ENCODE data around the gene LHFPL3.
"Not testable (repeated sequence)": the region's sequence is repeated elsewhere in the genome, so short reads cannot be mapped to it uniquely, and the experiment has no call there.

The LHFPL3 gene

DNA sequence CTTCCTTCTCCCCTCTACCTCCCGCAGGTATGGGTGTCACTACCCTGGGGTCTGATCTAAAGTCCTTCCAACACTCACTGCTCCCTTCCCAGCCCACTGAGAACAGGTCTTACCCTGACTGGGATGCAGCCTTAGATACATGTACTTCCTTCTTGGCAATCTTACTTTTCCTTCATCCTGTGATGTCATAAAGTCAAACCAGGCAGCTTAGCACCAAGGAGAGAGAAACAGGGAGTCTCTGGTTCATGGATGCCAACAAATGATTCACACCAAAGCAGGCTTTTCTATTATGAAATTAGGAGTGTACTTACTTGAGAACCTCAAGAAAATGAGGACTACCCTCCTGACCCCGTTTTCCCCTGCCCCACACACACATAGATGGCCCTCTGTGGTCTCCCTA is 574.6 kb downstream of the LHFPL3 start:
- DNase-seq, result no peak

DNA sequence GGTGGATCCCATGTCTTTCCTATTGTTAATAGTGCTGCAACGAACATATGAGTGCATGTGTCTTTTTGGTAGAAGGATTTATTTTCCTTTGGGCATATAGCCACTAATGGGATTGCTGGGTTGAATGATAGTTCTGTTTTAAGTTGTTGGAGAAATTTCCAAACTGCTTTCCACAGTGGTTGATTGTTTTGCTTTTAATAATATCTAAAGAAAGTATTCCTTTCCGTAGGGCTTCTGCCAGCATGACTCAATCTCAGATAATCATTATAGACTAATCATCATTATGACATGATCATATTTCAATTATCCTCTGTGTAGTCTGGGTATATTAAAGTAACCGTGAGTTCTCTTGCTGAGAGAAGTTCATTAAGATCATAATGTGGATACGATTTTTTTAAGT is 575.4 kb downstream of the LHFPL3 start:
- DNase-seq, result no peak

DNA sequence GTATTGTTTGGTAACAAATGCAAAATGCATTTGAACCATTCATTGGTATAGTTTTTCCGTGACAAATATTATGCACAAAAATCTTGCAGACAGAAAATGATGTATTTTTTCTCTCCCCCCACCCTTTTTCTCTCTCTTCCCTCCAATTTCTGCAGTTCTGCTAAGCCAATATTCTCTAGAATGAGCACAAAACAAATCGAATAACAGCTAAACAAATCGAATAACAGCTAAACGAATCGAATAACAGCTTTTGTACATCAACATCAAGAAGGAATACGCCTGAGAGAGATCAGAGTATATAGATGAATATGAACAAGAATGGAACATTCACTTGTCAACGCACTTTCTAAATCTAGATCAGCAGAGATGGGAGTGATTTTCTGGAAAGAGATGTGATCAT is 577.6 kb downstream of the LHFPL3 start:
- DNase-seq, result no peak

DNA sequence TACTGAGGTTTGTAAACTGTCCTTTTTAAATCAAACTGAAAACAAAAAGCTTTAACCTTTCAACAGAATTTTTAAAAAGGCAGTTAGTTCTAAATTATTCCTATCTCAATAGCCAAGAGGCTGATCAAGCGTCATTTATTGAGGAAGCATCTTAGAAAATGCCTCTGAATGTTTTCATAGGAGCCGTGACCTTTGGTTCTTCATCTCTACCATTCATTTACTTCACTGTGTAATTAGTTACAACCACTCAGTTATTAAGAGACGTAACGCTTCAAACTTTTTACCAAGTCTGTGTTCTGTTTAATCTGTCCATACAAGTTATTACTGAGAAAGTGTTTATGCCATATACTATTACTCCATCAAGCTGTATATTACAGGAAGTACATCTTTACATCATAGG is 578.2 kb downstream of the LHFPL3 start:
- DNase-seq, result no peak

DNA sequence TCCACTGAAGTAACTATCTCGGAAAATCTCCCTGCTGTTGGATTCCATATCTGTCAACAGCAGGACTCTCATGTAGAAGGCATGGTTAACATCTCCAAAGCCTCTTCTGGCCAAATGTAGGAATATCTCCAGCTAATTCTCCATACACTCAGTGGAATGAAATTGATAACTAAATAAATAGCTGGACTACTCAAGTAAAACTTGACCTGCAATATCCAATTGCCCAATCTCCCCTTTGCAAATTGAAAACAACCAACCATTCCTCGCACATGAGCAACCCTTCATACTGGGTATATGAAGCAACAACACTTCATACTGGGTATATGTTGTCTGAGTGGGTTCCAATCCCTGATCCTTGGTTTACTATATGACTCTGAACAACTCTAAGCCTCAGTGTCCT is 580.2 kb downstream of the LHFPL3 start:
- no peak for DNase-seq

DNA sequence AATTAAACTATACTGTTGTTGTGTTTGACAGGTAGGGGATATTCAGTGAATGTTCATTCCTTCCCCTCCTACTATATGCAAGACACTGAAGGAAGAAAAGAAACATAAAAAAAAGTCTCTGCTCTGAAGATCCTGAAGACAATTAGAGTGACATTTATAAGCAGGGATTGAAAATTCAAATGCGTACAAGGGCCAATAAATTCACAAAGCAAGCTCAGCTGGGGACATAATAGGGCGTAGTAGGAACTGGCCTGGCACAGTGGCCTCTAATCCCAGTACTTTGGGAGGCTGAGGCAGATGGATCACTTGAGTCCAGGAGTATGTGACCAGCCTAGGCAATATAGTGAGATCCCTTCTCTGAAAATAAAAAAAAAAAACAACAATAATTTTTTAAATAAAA is 580.7 kb downstream of the LHFPL3 start:
- DNase-seq, result no peak

DNA sequence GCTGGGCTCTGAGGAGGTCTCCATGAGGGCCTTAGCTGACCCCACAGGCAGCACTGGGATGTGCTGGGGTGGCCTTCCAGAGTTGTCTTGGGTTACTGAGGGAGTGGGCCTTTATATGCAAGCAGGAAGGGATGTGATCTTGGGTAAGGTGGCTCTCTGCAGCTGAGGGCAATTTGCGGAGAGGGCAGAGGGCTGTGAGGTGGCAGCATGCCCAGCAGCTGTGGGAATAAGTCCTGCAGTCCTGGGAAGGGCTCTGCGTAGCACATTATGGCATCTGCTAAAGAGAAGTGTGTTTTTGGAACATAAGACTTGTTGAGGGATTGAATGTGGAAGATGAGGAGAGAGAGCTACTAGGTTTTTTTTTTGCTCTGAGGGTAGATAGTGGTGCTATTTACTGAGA is 586.0 kb downstream of the LHFPL3 start:
- DNase-seq, result no peak

DNA sequence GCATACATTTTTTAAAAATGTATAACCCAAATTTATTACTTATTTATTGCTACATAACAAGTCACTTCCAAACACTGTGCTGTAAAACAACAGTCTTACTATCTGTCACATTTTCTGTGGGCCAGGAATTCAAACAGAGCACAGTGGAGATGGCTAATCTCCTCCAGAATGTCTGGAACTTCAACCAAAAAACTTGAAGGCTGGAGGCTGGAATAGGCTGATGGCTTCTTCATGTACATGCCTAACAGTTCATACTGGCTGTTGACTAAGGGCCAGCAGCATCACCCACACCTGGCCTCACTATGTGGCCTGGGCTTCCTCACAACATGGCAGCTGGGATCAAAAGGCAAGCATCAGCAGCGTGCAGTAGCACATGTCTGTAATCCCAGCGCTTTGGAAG is 593.2 kb downstream of the LHFPL3 start:
- DNase-seq, result no peak

DNA sequence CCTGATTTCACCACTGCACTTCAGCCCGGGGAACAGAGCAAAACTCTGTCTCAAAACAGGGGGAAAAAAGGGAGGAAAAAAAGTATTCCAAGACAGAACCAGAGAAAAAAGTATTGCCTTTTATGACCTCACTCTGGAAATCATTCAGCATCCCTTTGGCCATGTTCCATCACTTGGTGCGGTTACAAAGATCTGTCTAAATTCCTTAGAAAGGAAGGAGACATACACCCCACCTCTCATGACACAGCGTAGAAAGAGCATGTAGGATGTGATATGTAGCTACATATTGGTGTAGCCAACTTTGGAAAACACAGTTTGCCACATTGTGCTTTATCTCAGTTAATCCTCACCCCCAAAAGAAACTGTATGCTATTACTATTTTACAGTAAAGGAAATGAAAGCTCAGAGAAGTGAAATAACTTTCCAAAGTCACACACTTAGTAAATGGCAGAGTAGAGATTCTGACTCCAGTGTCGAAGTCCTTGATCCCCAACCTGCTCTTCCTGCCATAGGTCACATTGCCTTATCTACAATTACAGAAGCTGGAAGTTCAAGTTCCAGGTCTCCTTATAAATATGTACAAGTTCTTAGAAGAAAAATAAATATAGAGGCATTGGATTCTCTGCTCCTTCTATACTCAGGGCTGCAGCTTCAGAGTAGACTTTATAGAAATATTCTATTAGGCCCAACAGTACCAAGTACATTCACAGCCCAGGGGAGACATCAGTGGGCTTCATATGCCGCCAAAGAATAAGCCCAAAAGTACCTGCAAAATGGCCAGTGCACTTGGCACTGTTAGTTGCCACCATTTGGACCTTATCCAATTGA is 594.0 kb downstream of the LHFPL3 start:
- no peak for DNase-seq

DNA sequence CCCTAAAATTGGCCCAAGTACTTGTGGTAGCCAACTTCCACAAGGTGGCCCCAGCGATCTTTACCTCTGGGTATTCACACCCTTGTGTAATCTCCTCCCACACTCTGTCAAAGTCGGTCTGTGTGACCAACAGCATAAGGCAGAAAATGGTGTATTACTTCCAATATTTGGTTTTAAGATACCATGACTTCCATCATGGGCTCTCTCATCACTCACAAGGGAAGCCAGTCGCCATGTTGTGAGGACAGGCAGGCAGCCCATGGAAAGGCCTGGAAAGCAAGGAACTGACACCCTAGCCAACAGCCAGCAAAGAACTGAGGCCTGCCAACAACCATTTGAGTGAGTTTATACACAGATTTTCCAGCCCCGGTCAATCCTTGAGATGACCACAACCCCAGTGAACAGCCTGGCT is 594.6 kb downstream of the LHFPL3 start:
- DNase-seq, result peak; percentile 38 to 83 (median 50)

DNA sequence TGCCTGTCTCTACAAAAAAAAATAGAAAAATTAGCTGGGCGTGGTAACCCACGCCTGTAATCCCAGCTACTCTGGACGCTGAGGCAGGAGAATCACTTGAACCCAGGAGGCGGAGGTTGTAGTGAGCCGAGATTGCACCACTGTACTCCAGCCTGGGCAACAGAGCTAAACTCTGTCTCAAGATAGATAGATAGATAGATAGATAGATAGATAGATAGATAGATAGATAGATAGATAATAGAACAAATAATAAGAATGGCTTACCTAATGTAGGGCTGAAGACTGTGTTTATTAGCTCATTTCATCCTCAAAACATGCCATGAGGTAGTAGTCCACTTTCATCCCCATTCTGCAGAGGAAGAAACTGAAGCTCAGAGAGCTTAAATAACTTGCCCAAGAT is 597.8 kb downstream of the LHFPL3 start:
- DNase-seq, result not testable (repeated sequence)

DNA sequence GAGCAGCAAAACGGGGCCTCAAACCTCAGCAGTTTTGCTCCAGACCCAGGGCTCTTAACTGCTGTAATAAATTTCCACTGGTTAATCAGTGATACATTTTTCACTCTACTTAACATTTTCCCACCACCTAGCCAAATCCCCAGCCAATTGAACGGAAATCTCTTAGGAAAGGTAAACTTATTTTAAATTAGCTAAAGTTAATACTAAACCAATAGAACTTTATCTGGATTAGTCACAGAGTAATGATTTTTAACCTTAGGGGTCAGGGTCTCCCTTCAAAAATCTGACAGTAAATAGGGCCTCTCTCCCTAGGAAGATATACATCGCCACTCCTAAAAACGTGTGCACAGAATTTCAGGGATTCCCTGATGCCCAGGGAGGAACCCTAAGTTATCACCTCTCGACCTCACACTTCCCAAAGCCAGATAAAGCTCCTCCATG is 598.2 kb downstream of the LHFPL3 start:
- no peak for DNase-seq

DNA sequence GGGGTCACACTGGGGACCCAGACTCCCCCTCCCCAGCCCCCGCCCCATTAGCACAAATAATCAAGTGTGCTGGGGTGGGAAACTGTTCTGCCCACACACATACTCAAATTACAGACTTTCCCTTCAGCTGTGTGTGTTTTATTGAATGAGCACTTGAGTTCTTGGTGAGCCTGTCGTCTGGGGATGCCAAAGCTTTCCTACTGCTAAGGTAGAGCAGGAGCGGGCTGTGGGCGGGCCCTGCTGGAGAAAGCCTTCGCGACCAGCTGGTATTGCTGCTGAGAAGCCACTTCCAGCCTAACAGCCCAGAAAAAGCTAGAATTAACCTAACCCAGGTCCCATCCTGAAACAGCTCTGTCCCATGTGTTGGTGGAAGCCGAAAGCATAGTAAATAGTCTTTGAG is 598.7 kb downstream of the LHFPL3 start:
- DNase-seq, result no peak

DNA sequence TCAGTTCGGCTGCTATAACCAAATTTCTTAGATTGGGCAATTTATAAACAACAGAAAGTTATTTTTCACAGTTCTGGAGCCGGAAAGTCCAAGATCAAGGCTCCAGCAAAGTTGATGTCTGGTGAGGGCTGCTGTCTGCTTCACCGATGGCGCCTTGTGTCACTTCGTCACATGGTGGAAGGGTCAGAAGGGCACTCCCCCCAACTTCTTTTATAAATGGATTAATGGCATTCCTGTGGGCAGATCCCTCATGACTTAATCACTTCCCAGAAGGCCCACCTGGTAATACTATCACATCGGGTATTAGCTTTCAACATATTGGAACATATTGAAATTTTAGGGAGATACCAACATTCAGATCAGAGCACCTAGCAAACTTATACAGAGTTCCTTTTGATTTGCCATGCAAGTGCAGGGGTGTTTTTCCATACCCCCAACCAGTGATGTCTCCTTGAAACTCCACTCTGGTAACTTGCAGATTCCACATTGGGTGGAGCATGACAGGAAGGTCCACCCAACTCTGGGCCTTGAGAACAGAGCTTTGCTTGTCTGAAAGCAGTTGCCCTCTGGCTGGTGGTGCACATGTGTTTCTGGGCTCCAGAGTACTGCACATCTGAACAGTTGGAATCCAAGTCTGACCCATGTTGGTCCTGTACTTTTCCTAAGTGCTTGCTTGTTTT is 600.5 kb downstream of the LHFPL3 start:
- no peak for DNase-seq

DNA sequence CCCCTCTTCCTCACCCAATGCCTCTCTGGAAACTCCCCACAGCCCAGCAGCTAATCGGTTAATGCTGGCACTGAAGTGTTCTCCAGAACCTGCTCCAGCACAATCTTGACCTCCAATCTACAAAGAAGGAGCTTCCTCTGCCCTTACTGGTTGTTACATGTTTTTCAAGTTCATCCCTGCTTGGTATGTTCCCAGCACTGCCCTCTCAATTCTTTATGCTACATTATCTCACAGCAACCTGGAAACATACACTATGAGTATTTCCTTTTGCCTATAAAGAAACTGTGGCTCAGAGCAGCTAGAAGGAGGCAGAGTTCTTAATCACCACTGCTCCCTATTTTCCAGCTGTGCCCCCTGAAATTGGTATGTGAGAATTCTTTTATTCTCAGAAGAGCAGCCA is 601.5 kb downstream of the LHFPL3 start:
- no peak for DNase-seq

DNA sequence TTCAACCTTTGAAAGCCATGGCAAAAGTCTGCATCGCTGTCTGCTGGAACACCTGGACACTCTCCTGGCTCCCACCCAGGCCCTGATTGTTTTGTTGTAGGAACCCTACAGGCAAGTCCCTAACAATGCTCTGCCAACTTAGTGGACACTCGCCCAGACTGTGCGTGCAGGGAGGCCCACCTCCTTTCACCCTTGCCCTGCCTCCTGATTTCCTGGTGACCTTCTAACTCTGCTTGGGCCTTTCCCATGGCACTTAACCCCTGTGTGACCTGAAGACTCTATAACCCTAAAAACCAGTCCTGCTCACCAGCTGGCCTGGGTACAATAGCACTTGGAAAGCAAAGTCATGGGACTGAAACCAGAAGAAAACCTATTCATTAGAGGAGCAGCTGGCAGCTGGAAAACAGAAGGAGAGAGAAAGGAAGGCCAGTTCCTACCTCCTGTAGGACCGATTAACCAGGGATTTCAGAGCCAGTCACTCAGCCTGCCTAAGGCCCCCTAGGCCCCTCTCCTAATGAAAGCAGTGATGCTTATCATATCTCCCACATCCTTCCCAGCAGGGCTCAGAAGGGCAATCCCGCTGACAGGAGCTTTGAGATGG is 602.9 kb downstream of the LHFPL3 start:
- no peak for DNase-seq

DNA sequence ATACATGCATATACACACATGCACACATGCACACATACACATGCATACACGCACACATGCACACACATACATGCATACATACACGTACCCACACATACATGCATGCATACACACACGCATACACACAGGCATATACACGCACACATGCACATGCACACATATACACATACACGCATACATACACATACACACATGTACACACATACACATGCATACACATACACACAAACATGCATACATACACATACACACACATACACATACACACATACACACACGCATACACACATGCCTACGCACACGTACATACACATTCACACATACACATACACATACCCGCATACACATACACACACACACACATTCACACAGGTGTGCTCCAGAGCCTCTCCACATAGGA is 604.6 kb downstream of the LHFPL3 start:
- no peak for DNase-seq

DNA sequence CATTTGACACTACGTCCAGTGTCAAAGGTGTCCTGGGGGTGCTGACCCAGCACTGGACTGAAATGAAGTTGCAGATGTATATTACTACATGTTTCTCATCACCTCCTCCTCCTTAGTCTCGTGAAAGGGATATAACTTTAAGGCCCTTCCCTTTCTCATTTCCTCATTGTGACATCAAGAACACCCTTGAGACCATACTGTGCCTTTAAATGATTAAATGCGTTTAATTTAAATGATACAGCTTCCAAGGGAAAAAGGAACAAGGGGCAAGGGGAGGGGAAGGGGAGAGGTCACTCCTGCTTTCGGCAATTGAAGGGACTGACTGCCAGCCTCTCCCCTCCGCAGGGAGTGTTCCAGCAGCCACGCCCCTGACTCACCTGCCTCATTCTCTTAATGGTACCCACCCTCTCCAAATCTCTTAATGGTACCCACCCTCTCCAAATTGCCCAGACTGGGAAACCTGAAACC is 605.2 kb downstream of the LHFPL3 start:
- DNase-seq, result no peak

DNA sequence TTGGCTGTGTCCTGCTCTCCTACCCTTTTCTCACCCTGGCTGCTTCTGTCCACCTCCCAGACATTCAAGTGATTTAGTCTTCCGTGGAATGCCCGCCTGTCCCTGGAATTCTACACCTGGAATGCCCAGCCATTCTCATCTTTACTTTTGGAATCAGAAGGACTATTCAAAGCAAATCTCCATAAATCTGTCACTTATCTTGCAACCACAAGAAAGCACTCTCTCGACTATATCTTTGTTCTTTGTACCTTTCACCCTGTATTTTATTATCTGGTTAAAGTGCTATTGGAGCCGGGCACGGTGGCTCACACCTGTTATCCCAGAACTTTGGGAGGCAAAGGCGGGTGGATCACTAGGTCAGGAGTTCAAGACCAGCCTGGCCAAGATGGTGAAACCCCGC is 606.3 kb downstream of the LHFPL3 start:
- DNase-seq, result no peak

DNA sequence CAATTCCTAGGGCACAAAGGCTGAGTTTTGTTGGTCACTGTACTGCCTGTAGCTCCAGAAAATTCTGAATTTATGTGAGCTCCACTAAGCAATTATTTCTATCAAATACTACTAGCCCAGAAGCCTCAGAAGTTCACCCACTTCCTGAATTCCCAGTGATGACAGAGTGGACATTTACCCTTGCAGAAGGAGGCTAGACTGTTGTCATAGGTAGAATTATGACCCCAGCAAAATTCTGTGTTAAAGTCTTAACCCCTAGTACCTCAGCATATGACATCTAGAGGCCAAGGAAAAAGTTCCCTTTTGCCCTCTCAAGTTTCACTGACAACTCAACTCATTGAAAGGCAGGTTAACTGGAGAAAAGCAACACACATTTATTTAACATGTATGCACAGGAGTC is 606.9 kb downstream of the LHFPL3 start:
- no peak for DNase-seq

DNA sequence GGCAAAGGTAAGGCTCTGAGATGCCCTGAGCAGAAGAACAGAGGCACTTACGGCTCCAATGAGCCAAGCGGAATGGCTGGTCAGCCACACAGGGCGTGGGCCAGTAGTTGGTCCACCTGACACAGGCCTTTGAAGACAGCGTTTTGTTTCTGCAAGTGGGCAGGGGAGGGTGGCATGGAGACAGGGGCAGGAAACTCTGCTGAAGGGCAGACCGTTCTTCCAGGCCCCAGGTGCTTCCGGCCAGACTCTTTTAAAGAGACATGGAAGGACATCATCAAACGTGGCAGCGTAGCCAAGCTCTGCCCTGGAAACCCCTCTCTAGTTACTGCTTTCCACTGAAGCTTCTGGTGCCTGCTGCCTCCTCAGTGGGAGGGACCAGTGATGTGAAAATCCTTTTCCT is 608.1 kb downstream of the LHFPL3 start:
- no peak for DNase-seq

DNA sequence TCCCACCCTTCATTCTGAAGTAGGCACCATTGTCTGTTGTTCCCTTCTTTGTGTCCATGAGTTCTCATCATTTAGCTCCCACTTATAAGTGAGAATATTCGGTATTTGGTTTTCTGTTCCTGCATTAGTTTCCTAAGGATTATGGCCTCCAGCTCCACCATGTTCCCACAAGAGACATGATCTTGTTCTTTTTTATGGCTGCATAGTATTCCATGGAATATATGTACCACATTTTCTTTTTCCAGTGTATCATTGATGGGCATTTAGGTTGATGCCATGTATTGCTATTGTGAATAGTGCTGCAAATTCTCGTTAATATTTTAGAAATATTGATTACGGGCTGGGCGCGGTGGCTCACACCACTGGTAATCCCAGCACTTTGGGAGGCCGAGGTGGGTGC is 609.1 kb downstream of the LHFPL3 start:
- not testable (repeated sequence) for DNase-seq

DNA sequence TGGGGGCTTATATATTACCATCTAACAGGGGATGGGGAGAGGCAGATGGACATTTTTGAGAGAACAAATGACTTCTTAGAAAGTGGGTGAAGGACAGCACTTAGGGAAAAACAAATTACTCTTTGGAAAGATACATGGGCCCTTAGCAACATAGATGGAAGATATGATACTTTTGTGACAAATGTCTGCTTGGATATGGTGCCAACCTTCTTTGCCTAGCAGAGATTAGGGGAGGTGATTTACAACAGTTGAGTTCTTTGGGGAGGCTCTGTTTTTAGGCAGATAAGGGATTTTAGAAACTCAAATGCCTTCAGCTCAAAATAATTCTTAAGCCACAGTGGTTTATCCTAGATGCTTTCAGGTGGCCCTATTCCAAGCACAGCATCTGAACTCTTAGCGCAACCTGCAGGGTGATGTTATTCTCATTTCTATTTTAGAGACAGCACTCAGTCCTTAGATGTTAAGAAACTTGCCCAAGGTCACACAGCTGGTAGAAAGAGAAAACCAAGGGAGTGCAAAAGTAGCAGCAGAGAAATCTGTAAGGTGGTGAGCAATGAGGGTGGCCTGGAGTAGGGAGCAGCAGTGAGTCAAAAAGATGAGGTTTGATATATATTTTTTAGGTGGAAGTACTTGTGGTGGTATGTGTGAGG is 610.5 kb downstream of the LHFPL3 start:
- DNase-seq, result no peak

All from T-helper 1 cell (primary cell).